ENCODE data around the gene TTC34. TPM values are rescaled to one million over a fixed set of nuclear protein-coding genes. Genes with fewer than 3 reads are reported as not detected.

Gene TTC34
- total RNA-seq, 6 experiments from 2014 or later: 0.11 to 0.19 (median 0.16) TPM

- H3K36me3 Mint-ChIP-seq (ENCODE audit: low read depth): no peaks in the 10 kb centered on the region
- no peak for TF ChIP-seq CTCF (IDR thresholded peaks at IDR 0.05)
- H3K9me3 Mint-ChIP-seq: no peaks in the 10 kb centered on the region; the same call in 1 of the 2 replicates
- no peaks in the 10 kb centered on the region; the same call in none of the 2 replicates for H3K27me3 Mint-ChIP-seq (ENCODE audit: insufficient read depth)
- no peaks in the 10 kb centered on the region for H3K4me1 Mint-ChIP-seq (ENCODE audit: low read depth)
- no peak overlapping the region for H3K4me3 Mint-ChIP-seq
- no peak for DNase-seq
- H3K27ac Mint-ChIP-seq: no peak overlapping the region
Measured at GRCh38 chr1:2609319-2610035, 192.0 kb downstream of the TTC34 start.

- DNase-seq: no peak
- Mint-ChIP-seq H3K9me3 (no peaks in the 10 kb centered on the region), H3K36me3 (ENCODE audit: low read depth) (no peaks in the 10 kb centered on the region), H3K4me3 (no peak overlapping the region), H3K4me1 (ENCODE audit: low read depth) (no peaks in the 10 kb centered on the region), H3K27ac (no peak overlapping the region), H3K27me3 (ENCODE audit: insufficient read depth) (peaks cover 2% of the 10 kb centered on the region)
- no peak for TF ChIP-seq CTCF (IDR thresholded peaks at IDR 0.05)
Measured at GRCh38 chr1:2607641-2608091, 193.8 kb downstream of the TTC34 start.

GRCh38 chr1:2606881-2607621 is 194.4 kb downstream of the TTC34 start:
- TF ChIP-seq CTCF (IDR thresholded peaks at IDR 0.05): no peak
- Mint-ChIP-seq H3K36me3 (ENCODE audit: low read depth) (no peaks in the 10 kb centered on the region), H3K27me3 (ENCODE audit: insufficient read depth) (peaks cover 6% of the 10 kb centered on the region), H3K4me1 (ENCODE audit: low read depth) (no peaks in the 10 kb centered on the region), H3K4me3 (no peak overlapping the region), H3K9me3 (no peaks in the 10 kb centered on the region), H3K27ac (no peak overlapping the region)
- no peak for DNase-seq

- no peak overlapping the region for H3K4me3 Mint-ChIP-seq
- no peak for TF ChIP-seq CTCF (IDR thresholded peaks at IDR 0.05)
Measured at GRCh38 chr1:2606396-2606880, 195.1 kb downstream of the TTC34 start.

GRCh38 chr1:2605509-2606395 is 195.7 kb downstream of the TTC34 start:
- Mint-ChIP-seq H3K4me1 (ENCODE audit: low read depth) (no peaks in the 10 kb centered on the region), H3K4me3 (no peak overlapping the region), H3K27ac (no peak overlapping the region), H3K27me3 (ENCODE audit: insufficient read depth) (peaks cover 6% of the 10 kb centered on the region), H3K9me3 (no peaks in the 10 kb centered on the region), H3K36me3 (ENCODE audit: low read depth) (no peaks in the 10 kb centered on the region)
- DNase-seq: no peak
- no peak for TF ChIP-seq CTCF (IDR thresholded peaks at IDR 0.05)

More at GRCh38 chr1:2606396-2606880, 195.1 kb downstream of the TTC34 start:
- Mint-ChIP-seq H3K27me3 (ENCODE audit: insufficient read depth) (peaks cover 6% of the 10 kb centered on the region), H3K36me3 (ENCODE audit: low read depth) (no peaks in the 10 kb centered on the region), H3K4me1 (ENCODE audit: low read depth) (no peaks in the 10 kb centered on the region), H3K9me3 (no peaks in the 10 kb centered on the region), H3K27ac (no peak overlapping the region)
- DNase-seq: no peak
